Fibroblast of lung (primary cell): Measurements from ENCODE around the gene EIF1. TPM values are rescaled to one million over a fixed set of nuclear protein-coding genes. Genes with fewer than 3 reads are reported as not detected.
"Not testable (repeated sequence)": the region's sequence is repeated elsewhere in the genome, so short reads cannot be mapped to it uniquely, and the experiment has no call there.

ENCODE experiments used
- DNase-seq, 2 donors: peaks; one replicate each; pipeline versions ENCODE4 v3.0.0 to v3.0.0-alpha.2; 2010; ENCODE audit warnings: low read depth in 2 of 2
- H2AFZ ChIP-seq: 2 replicates; pipeline ENCODE4 v1.5.1; 2012; ENCODE audit warnings: low read length, control low read depth, inconsistent platforms
- H3K27ac ChIP-seq: 2 replicates; pipeline ENCODE4 v1.5.1; 2011; ENCODE audit warnings: low read length, control low read depth; ENCODE audit not compliant: insufficient read depth
- H3K27me3 ChIP-seq: 2 replicates; pipeline ENCODE4 v1.5.1; 2011; ENCODE audit warnings: mild to moderate bottlenecking, low read length; ENCODE audit not compliant: control insufficient read depth, insufficient read depth
- H3K36me3 ChIP-seq: 2 replicates; pipeline ENCODE4 v1.5.1; 2011; ENCODE audit warnings: low read length; ENCODE audit not compliant: control insufficient read depth, insufficient read depth
- H3K4me1 ChIP-seq: 2 replicates; pipeline ENCODE4 v1.5.1; 2011; ENCODE audit warnings: low read length; ENCODE audit not compliant: control insufficient read depth, insufficient read depth; ENCODE audit errors: extremely low read depth
- H3K4me2 ChIP-seq: 2 replicates; pipeline ENCODE4 v1.5.1; 2011; ENCODE audit warnings: low read length, control low read depth; ENCODE audit not compliant: insufficient read depth; ENCODE audit errors: extremely low read depth
- H3K4me3 ChIP-seq, 4 experiments: fragments of 200-600 bp in 1 of 4; sonication (generic) in 1 of 4; replicated peaks in 1 of 4; 2 replicates each; pipeline ENCODE4 v1.5.1; 2011 to 2016; ENCODE audit warnings: low read length in 4 of 4, low read depth in 3 of 4, mild to moderate bottlenecking in 3 of 4, control low read depth in 2 of 4, inconsistent platforms in 1 of 4, mixed read lengths in 1 of 4; ENCODE audit not compliant: insufficient read depth in 1 of 4; ENCODE audit errors: control extremely low read depth in 1 of 4
- H3K79me2 ChIP-seq: 2 replicates; pipeline ENCODE4 v1.5.1; 2012; ENCODE audit warnings: mild to moderate bottlenecking, low read length, inconsistent platforms; ENCODE audit not compliant: control insufficient read depth, insufficient read depth
- H3K9ac ChIP-seq: 2 replicates; pipeline ENCODE4 v1.5.1; 2011; ENCODE audit warnings: mild to moderate bottlenecking, low read length, control low read depth; ENCODE audit not compliant: insufficient read depth
- H3K9me3 ChIP-seq: 2 replicates; pipeline ENCODE4 v1.5.1; 2012; ENCODE audit warnings: low read depth, low read length; ENCODE audit not compliant: control insufficient read depth, insufficient read depth
- H4K20me1 ChIP-seq: 2 replicates; pipeline ENCODE4 v1.5.1; 2011; ENCODE audit warnings: low read length; ENCODE audit not compliant: control insufficient read depth, insufficient read depth; ENCODE audit errors: extremely low read depth
- CTCF ChIP-seq, 2 donors: IDR thresholded peaks in 1 of 2; conservative IDR thresholded peaks in 1 of 2; 1 replicate in 1 of 2; 2 replicates in 1 of 2; pipeline ENCODE4 v1.5.1; 2011 to 2012; ENCODE audit warnings: low read length in 2 of 2, control low read depth in 1 of 2, inconsistent platforms in 1 of 2, low read depth in 1 of 2, mild to moderate bottlenecking in 1 of 2
- EZH2 ChIP-seq: IDR thresholded peaks from 2 replicates; pipeline ENCODE4 v1.5.1; 2012; ENCODE audit warnings: low read length, control low read depth, mild to moderate bottlenecking; ENCODE audit errors: missing control alignments
- polyA plus RNA-seq, 2 donors: library from polyadenylated mRNA; depleted of rRNA in 1 of 2; stranded (reverse) in 1 of 2; unstranded in 1 of 2; fragments of >200 nt; gene quantifications; 2 replicates each; pipeline ENCODE4 v1.2.1, GENCODE V29; 2011 to 2012; ENCODE audit warnings: missing spikeins in 1 of 2
- total RNA-seq: library from RNA; depleted of rRNA; stranded (reverse); fragments of >200 nt; gene quantifications from 2 replicates; pipeline ENCODE4 v1.2.1, GENCODE V29; 2014

Gene EIF1
- total and polyA plus RNA-seq, 2 donors (not counting 1 experiment from before 2014, with no cell fraction given), result 145 to 256 TPM

DNA sequence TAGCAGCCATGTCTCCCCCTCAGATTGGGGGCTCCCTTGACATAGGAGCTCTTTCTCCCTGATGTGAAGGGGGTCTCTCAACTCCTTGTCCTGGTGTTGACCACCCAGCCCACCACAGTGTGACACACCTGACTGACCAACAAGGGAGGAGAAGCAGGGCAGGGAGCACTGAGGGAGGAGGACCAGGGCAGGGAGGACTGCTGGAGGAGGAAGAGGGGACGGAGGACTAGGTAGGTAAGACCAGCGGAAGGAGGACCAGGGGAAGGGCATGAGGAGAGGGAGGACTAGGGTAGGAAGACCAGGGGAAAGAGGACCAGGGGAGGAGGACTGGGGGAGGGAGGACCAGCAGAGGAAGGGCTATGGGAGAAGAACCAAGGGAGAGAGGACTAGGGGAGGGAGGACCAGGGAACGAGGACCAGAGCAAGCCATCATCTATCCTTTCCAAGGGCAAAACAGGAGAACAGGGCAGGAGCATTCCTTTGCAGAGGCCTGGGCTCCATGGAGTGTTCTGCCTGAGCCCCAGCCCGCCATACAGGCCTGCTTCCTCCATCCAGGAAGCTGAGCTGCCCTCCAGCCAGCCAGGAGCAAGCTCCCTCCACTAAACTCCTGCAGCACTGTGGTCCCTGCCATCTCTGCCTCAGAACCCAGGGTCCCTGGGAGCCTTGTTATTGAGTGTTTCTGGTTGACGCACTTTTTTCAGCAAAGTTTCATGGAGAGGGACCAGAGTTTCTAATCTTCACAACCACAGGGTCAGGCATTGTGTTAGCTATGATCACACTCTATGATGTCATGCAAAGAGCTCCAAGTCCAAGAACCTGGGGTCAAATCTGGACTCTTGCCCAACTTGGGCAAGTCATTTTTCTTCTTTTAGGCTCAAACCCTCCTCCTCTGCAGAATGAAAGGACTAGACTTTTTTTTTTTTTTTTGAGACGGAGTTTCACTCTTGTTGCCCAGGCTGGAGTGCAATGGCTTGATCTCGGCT is 48.9 kb upstream of the EIF1 start:
- H4K20me1 ChIP-seq, result no peaks in the 10 kb centered on the region
- no peak overlapping the region for H3K27ac ChIP-seq
- H2AFZ ChIP-seq, result no peak overlapping the region
- H3K36me3 ChIP-seq, result no peaks in the 10 kb centered on the region
- H3K9ac ChIP-seq, result no peak overlapping the region
- TF ChIP-seq CTCF (conservative IDR thresholded peaks at IDR 0.05 in 1 of 2, IDR thresholded peaks at IDR 0.05 in 1 of 2; ENCODE audit: low read depth in 1 of 2, low read length in 2 of 2), result no peak
- no peaks in the 10 kb centered on the region for H3K4me1 ChIP-seq
- DNase-seq, result peak in 1 of 2 donors; percentile 61
- peaks cover 4% of the 10 kb centered on the region for H3K27me3 ChIP-seq
- H3K9me3 ChIP-seq, result no peaks in the 10 kb centered on the region
- H3K79me2 ChIP-seq, result no peaks in the 10 kb centered on the region
- H3K4me2 ChIP-seq, result no peak overlapping the region
- H3K4me3 ChIP-seq, result no peak overlapping the region

- not testable (repeated sequence) for H3K4me1 ChIP-seq, H3K27ac ChIP-seq, H2AFZ ChIP-seq, DNase-seq, H4K20me1 ChIP-seq, H3K4me3 ChIP-seq, H3K36me3 ChIP-seq, H3K9ac ChIP-seq, H3K27me3 ChIP-seq, H3K79me2 ChIP-seq, H3K9me3 ChIP-seq, H3K4me2 ChIP-seq
Observed at GRCh38 chr17:41640596-41640995, 48.1 kb upstream of the EIF1 start.

- Histone ChIP-seq H4K20me1 (no peaks in the 10 kb centered on the region), H3K27ac (no peak overlapping the region), H3K27me3 (peaks cover 4% of the 10 kb centered on the region), H3K4me1 (peaks cover 4% of the 10 kb centered on the region), H2AFZ (no peak overlapping the region), H3K4me3 (no peak overlapping the region), H3K79me2 (no peaks in the 10 kb centered on the region), H3K9me3 (no peaks in the 10 kb centered on the region), H3K36me3 (no peaks in the 10 kb centered on the region), H3K4me2 (no peak overlapping the region), H3K9ac (no peak overlapping the region)
- no peak for TF ChIP-seq CTCF (conservative IDR thresholded peaks at IDR 0.05 in 1 of 2, IDR thresholded peaks at IDR 0.05 in 1 of 2; ENCODE audit: low read depth in 1 of 2, low read length in 2 of 2)
- TF ChIP-seq EZH2, result no peak
- no peak for DNase-seq
Observed at GRCh38 chr17:41642252-41643156, 46.2 kb upstream of the EIF1 start.
